Ammon's horn (tissue), 1 donor: ENCODE measurements around the gene TNFRSF18.
A peak's percentile ranks its signal among the peaks of the same experiment; 100 is the strongest.

Experiments
- DNase-seq: peaks from one replicate; pipeline ENCODE4 v3.0.0-alpha.2; 2016; ENCODE audit warnings: low spot score

Gene TNFRSF18

DNA sequence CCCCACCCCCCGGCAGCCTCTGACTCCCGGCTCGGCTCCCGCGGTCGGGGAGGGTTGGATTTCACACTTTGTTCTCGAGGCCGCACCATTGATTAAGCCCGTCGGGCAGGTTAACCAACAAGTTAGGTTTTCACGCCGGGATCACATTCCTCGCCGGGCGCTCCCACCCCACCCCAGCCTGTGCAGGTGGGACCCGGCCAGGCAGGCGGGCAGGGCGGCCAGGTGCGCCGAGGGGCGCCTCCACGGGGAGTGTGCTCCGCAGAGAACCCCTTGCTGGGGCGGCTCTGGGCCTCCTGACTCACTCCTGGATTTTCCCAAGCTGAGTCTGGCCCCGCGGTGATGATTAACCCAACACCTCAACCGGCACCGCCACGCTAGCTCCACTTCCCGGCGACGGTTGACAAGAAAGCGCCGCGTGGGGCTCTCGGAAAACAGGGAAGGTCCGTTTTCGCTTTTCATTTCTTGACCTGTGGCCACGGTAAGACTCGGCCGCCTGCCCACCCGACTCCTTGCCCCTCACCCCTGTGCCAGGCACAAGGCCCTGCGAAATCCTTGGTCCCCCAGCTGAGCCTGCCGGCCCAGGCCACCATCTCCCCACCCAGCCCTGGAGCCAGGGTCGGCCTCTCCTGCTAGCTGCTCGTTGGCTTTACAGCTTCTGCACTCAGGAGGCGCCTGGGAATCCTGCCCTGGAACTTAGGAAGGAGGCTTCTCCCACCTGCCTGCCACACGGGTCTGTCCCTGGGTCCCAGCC is 41.5 kb downstream of the TNFRSF18 start:
- DNase-seq, result no peak

DNA sequence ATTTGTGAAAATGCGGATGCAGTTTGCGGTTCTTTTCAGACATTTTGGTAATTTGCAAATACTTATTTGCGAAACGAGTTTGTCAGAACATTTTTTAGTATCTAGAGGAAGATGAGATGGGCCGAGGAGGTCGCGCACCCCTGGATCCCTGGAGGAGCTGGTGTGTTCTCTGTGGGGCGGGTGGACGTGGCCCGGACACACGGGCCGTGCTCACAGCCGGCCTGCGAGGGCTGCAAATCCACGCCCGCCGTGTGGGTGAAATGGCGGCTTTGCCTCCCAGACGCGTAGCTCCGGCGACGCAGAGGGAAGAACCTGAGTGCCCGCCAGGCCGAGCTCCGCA is 42.1 kb downstream of the TNFRSF18 start:
- DNase-seq, result no peak

DNA sequence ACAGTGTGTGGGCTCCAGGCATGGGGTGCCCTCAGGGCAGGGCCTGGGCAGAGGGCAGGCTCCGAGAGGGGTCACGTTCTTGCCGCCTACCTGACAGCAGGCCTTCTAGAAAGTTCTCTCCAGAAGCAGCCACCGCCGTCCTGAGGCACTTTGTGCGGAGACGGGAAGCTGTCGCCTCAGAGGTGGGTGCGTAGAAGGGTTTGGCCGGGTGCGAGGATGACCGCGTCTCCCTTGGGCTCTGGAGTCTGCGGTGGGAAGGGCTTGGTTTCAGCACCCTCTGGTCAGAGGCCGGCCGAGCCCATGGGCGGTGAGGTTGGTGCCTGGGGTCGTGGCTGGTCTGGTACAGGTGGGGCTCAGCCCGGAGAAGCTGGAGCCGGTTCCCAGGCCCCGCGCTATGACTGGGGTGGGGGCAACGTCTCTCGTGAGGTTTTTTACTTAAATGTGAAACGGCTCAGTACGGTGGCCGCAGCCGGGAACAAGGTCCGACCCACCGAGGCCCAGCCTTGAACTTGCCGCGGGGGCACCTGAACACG is 42.8 kb downstream of the TNFRSF18 start:
- no peak for DNase-seq

DNA sequence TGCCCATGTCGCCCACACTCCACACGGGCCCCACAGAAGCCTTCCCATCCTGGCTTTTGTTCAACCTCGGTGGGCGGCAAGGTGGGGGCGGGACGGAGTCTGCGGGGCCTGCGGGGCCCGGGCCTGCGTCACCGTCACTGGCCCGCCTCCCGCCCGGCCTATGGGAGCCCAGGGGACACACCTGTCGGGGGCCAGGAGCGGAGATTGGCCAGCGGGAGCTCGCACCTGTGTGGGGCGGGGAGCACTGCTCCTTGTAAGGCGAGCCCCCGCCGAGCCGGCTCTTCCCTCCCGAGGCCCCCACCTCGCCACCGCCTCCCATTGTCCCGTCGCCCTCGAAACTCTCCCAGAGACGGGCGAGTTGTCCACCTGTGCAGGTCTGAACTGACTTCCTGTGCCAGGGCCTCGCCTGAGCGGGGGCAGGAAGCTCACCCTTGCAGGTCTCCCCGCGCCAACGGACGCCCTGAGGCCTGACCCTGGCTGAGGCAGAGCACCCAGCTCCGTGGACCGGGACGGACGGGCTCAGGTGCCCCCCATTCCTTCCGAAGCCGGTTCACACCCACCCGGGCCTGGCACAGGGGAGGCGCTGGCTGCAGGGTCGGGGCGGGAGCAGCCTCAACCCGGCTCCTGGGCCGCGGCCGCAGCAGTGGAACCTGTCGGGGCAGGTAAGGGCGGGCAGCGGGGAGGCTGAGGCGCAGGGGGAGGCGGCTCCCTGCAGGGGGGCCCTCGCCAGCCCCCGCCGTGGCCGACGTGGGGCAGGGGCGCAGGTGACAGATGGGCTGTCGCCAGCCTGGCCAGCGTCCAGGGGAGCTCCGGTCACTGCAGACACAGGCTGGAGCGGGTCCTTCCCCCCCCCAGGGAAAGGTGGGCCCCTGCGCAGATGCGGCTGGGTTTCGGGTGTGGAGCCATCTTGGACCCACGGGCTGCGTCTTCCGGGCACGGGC is 43.5 kb downstream of the TNFRSF18 start:
- DNase-seq, result no peak

DNA sequence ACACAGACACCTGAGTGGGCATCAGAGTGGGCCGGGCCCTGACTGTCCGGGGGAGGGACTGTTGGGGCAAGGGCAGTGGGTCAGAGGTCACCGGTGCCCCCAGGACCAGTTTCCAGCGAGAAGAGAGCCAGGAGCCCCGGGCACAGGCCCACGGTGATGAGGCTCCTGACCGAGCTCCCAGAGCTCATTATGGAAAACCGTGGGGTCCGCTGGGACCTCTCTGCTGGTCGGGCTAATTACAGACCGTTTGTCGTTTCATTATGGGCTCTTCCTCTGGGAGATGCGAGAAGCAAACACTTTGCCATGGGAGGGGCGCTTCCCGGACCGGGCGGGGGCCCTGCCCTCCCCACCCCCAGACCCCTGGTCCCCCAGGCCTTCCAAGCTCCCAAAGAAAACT is 44.7 kb downstream of the TNFRSF18 start:
- no peak for DNase-seq

DNA sequence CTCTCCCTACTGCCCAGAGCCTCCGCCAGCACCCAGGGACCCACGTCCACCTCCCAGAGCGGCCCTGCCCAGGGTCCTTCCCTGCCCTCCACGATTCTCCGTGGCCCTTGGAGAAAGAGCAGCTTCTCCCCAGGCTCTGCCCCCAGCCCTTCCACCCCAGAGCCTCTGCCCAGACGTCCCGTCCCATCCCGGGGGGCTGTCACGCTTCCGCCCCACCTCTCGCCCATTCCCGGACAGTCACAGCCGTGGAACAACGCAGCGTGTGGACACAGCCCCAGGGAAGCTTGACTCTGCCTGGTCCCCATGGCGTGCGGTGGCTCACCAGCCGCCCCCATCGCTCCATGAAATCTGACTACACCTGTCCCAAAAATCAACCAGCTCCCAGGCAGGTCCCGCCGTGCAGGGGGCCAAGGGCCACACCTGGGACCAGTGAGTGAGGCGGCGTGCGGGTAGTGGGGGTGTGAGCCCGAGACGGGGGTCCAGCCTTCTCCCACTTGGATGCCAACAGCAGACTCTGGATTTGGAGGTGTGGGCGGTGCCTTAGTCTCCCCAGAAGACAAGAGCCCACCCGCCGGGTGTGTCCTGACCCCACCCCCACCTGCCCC is 45.2 kb downstream of the TNFRSF18 start:
- DNase-seq, result no peak

DNA sequence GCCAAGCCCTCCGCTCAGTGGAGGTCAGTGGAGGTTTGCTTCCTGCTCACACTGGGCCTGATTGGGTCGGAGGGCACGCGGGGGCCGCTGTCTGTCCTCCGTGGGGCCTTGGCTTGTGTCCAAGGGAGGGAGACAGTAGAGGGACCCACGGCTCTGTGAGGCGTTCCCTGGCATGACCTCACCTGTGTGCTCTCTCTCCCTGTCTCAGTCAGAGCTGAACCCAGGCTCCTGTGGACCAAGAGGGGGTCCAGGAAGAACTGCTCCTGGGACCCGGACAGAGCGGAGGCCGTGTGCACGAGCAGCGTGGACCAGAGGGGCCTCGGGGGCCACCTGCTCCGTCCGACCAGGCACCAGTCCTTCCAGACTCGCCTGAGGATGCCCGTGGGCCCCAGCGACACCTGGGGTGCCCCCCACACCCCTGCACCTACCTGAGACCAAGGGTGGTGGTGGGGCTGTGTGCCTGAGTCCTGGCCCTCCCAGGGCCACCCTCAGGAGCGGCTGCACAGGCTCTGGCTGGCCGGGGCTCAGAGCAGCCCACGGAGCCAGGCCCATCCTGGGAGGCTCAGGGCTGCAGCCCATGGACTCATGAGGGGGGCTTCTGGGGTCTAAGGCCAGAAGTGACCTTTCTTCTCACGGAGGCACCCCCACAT is 46.0 kb downstream of the TNFRSF18 start:
- no peak for DNase-seq

DNA sequence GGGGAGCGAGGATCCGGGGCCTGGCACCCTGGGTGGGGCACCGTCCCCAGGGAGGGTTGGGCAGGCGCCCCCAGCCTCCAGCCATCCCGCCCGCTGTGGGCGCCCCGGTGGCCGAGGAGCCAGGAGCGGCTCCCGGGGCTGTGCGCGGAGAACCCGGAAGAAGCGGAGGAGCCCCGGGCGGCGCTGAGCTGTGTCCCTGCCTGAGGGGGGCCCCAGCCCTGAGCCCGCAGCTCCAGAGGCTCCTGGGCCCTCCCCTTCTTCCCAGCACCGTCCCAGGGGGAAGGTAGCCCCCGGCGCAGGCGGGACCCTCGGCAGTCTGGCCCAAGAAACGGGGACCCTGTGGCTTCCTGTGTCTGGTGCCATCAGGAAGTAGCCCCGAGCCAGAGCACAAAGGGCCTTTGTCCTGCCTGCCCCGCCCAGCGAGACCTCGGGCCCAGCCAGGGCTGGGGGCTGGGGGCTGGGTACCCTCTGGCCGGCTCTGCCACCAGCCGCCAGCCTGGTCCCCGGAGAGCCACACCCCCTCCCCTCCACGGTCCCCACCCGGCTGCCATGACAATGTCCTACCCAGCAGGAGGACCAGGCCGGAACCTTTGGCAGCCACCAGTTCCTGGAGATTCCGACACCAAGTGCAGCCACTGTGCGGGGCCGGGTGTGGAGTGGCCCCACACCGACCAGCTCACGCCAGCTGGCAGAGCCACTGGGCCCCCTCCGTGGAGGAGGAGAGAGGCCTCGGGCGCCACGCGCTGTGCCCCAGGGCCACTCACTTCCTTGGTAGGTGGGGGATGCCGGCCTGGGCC is 48.3 kb downstream of the TNFRSF18 start:
- DNase-seq, result peak; percentile 90

DNA sequence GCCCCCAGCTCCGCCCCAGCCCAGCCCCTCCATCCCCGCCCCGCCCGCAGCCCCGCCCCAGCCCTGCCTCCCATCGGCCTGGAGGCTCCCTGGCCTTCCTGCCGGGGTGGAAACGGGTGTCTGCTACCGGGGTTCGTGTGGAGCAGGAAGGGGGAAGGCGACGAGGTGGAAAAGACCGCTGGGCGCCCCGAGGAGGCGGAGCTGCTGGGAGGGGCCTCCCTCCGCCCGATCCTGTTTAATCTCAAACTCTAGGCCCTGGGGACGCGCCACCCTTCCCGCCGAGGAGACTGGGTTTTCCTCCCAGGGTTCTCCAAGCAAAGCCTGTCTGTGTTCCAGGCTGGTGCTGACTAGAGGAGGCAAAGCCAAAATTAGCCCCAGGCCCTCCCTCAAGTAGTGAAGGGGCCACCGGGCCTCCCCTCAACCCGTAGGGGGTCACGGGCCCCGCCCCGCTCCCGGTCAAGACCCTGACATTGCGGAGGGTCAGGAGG is 48.9 kb downstream of the TNFRSF18 start:
- DNase-seq, result peak; percentile 83

DNA sequence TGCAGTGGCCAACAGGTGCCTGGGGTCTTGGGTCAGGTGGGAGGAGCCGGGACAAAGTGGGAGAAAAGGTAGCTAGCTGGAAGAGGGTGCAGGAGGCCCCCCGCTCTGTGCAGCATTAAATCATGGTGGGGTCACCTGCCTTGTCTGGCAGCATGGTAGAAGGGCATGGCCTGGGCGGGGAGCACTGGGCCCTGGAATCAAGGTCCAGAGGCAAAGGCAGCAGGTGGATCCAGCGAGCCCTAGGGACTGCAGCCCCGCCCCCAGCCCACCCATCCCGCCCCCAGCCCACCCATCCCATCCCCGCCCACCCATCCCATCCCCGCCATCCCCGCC is 49.4 kb downstream of the TNFRSF18 start:
- peak; percentile 12 for DNase-seq

DNA sequence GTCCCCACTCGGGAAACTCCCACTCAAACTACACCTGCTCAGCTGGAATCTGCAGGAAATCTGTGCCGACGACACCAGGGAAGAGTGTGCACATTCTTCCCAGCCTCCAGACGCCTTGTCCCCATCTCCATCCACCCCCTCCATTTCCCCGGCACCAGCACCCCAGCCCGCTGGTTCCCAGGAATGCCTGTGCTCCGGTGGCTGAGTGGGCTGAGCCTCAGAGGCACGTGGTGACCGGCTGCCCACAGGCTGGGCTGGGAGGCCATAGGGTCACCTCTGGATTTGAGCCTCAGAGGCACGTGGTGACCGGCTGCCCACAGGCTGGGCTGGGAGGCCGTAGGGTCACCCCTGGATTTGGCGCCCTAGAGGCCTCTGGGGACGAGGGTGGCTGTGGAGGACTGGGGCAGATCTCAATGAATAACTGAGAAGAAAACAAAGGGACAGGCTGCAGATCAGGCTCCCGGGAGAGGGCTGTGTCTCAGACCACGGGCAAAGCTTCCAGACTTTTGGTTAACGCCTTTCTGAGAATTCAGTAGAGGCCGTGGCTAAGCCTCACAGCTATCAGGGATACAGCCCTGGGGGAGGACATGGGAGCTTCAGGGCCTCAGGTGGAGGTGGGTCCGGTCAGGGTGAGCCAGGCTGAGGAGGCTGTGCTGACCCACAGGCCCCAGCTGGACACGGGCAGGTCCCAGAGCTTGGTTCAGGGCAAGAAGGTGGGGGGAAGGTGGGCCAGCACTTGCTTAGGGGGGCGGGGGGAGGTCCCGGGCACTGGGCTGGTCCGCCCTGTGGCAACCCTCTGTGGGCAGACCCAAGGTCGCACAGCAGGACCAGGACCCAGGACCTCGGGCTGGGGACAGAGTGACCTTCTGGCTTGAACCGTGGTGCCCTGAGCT is 50.0 kb downstream of the TNFRSF18 start:
- DNase-seq, result no peak

DNA sequence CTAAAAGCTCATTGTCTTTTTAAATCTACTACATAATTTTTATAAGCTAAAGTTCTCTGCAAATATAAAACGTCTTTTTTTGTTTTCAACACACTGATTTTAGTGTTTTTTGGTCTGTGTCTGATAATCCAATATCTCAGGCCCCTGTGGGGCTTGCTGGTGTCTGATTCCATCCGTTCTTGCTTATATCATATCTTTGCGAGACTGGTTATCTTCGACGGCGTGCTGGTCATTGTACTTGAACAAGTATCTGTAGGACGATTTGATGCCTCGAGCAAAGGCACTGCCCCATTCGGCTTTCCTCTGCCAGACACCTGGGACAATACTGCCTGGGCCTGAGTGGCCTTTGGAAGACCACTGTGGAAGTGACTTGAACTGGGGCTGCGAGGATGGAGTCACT is 51.1 kb downstream of the TNFRSF18 start:
- DNase-seq, result no peak

DNA sequence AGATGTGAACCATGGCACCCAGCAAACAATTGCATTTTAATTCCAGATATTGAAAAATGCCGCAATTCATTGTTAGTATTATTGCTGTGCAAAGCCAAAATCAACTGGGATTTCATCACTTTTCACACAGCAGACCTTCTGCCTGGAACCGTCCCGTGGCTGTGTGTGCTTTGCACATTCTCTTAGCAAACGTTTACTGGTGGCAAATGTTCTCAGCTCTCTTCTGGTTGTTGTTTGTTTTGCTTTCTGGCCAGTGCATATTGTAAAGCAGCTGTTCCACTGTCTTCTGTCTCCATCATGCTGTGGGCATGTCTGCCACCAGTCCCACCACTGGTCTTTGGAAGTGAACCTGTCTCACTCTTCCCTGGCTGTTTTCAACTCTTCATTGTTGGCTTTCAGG is 52.5 kb downstream of the TNFRSF18 start:
- DNase-seq, result peak; percentile 54
